IMR-90 (cell line): Measurements from ENCODE around the gene GNG8. TPM values are rescaled to one million over a fixed set of nuclear protein-coding genes. Genes with fewer than 3 reads are reported as not detected.

Source experiments
- ATAC-seq: fragments of 200-7000 bp; cut with Tn5 transposase; 2 replicates; pipeline ENCODE4 v1.9.1; 2020; ENCODE audit warnings: low read depth, mild to moderate bottlenecking, moderate library complexity
- BruUV-seq: library from RNA; stranded (reverse); fragments of 400-500 nt; replicated peaks from 2 replicates; lab custom pipeline; 2021; lab: Mats Ljungman, UMichigan
- CTCF ChIA-PET: fragments of 300-600 bp; formaldehyde crosslinking; extraction: SDS; loops from one replicate; lab custom pipeline; 2021; ENCODE audit warnings: antibody characterized with exemption; lab: Yijun Ruan, JAX
- POLR2A ChIA-PET: fragments of 300-600 bp; sonication (Branson Sonifier 250); formaldehyde crosslinking; loops from one replicate; lab custom pipeline; 2022; ENCODE audit warnings: antibody characterized with exemption; ENCODE audit not compliant: unreplicated experiment; lab: Charles Lee
- DNase-seq: peaks from one replicate; pipeline ENCODE4 v3.0.0; 2013
- H2AFZ ChIP-seq: replicated peaks from 2 replicates; pipeline ENCODE3; 2013; ENCODE audit warnings: low read length, mild to moderate bottlenecking; ENCODE audit not compliant: poor library complexity
- H2AK5ac ChIP-seq: 2 replicates; pipeline ENCODE4 v1.6.1; 2013; ENCODE audit warnings: low read depth, low read length, inconsistent platforms
- H2AK9ac ChIP-seq: replicated peaks from 2 replicates; pipeline ENCODE3; 2013; ENCODE audit warnings: mild to moderate bottlenecking, low read depth, low read length, moderate library complexity; ENCODE audit not compliant: poor library complexity
- H2BK120ac ChIP-seq: 2 replicates; pipeline ENCODE4 v1.6.1; 2013; ENCODE audit warnings: low read depth, low read length, inconsistent platforms
- H2BK15ac ChIP-seq: 3 replicates; pipeline ENCODE4 v1.6.1; 2013; ENCODE audit warnings: low read depth, low read length, inconsistent platforms
- H2BK20ac ChIP-seq: 2 replicates; pipeline ENCODE4 v1.6.1; 2013; ENCODE audit warnings: low read depth, mild to moderate bottlenecking, inconsistent platforms, low read length, moderate library complexity
- H2BK5ac ChIP-seq: 2 replicates; pipeline ENCODE4 v1.6.1; 2013; ENCODE audit warnings: mild to moderate bottlenecking, low read depth, low read length, inconsistent platforms; ENCODE audit not compliant: poor library complexity, severe bottlenecking
- H3K14ac ChIP-seq: replicated peaks from 2 replicates; pipeline ENCODE4 v1.6.1; 2013; ENCODE audit warnings: low read depth, low read length, inconsistent platforms
- H3K18ac ChIP-seq: 2 replicates; pipeline ENCODE4 v1.6.1; 2013; ENCODE audit warnings: low read depth, low read length, control low read depth
- H3K23ac ChIP-seq: 2 replicates; pipeline ENCODE4 v1.6.1; 2013; ENCODE audit warnings: low read depth, low read length, inconsistent platforms
- H3K27ac ChIP-seq: 2 replicates; pipeline ENCODE4 v1.5.1; 2013; ENCODE audit warnings: mild to moderate bottlenecking, control low read depth, low read length; ENCODE audit not compliant: insufficient read depth
- H3K27me3 ChIP-seq: 2 replicates; pipeline ENCODE4 v1.6.1; 2013; ENCODE audit warnings: low read length; ENCODE audit not compliant: control insufficient read depth, insufficient read depth
- H3K36me3 ChIP-seq: 2 replicates; pipeline ENCODE4 v1.6.1; 2013; ENCODE audit warnings: low read length, mixed read lengths; ENCODE audit not compliant: control insufficient read depth, insufficient read depth
- H3K4ac ChIP-seq: 2 replicates; pipeline ENCODE4 v1.6.1; 2013; ENCODE audit warnings: low read depth, low read length, inconsistent platforms
- H3K4me1 ChIP-seq: 2 replicates; pipeline ENCODE4 v1.6.1; 2013; ENCODE audit warnings: low read length, mixed read lengths; ENCODE audit not compliant: control insufficient read depth, insufficient read depth
- H3K4me2 ChIP-seq: 2 replicates; pipeline ENCODE4 v1.6.1; 2013; ENCODE audit warnings: low read depth, mild to moderate bottlenecking, control low read depth, low read length, moderate library complexity
- H3K4me3 ChIP-seq: 2 replicates; pipeline ENCODE4 v1.5.1; 2013; ENCODE audit warnings: low read depth, mild to moderate bottlenecking, control low read depth, low read length, moderate library complexity; ENCODE audit not compliant: insufficient read depth
- H3K56ac ChIP-seq: 2 replicates; pipeline ENCODE4 v1.6.1; 2013; ENCODE audit warnings: low read length, inconsistent platforms; ENCODE audit not compliant: insufficient read depth; ENCODE audit errors: extremely low read depth
- H3K79me1 ChIP-seq, 2 experiments: 2 replicates each; pipeline ENCODE4 v1.6.1; 2013; ENCODE audit warnings: low read length in 2 of 2, inconsistent platforms in 1 of 2, low read depth in 1 of 2
- H3K9ac ChIP-seq: 2 replicates; pipeline ENCODE4 v1.6.1; 2013; ENCODE audit warnings: low read depth, low read length, control low read depth
- H3K9me1 ChIP-seq: 2 replicates; pipeline ENCODE4 v1.6.1; 2013; ENCODE audit warnings: low read length, inconsistent platforms; ENCODE audit not compliant: insufficient read depth
- H3K9me3 ChIP-seq: 2 replicates; pipeline ENCODE4 v1.6.1; 2013; ENCODE audit warnings: low read length; ENCODE audit not compliant: control insufficient read depth, insufficient read depth
- H4K20me1 ChIP-seq: 2 replicates; pipeline ENCODE4 v1.6.1; 2013; ENCODE audit warnings: low read length, inconsistent platforms; ENCODE audit not compliant: insufficient read depth
- H4K5ac ChIP-seq: 2 replicates; pipeline ENCODE4 v1.6.1; 2013; ENCODE audit warnings: mild to moderate bottlenecking, low read depth, low read length, control low read depth
- H4K8ac ChIP-seq, 2 experiments: 2 replicates each; pipeline ENCODE4 v1.6.1; 2013; ENCODE audit warnings: low read depth in 2 of 2, low read length in 2 of 2, control low read depth in 1 of 2, inconsistent platforms in 1 of 2
- H4K91ac ChIP-seq: 2 replicates; pipeline ENCODE4 v1.6.1; 2013; ENCODE audit warnings: low read depth, low read length, inconsistent platforms; ENCODE audit not compliant: insufficient read depth
- BHLHE40 ChIP-seq: fragments of 150-350 bp; IDR thresholded peaks from 2 replicates; pipeline ENCODE4 v1.6.1; 2016; ENCODE audit warnings: mild to moderate bottlenecking, low read depth, low read length
- CEBPB ChIP-seq: IDR thresholded peaks from 2 replicates; pipeline ENCODE4 v1.6.1; 2012; ENCODE audit warnings: low read depth, low read length, improper control_type of control experiment
- CTCF ChIP-seq: conservative IDR thresholded peaks from 2 replicates; pipeline ENCODE4 v1.5.1; 2012; ENCODE audit warnings: mild to moderate bottlenecking, low read depth, low read length, improper control_type of control experiment
- ELK1 ChIP-seq: fragments of 150-350 bp; IDR thresholded peaks from 2 replicates; pipeline ENCODE4 v1.6.1; 2016; ENCODE audit warnings: low read depth, mild to moderate bottlenecking, low read length, moderate library complexity, borderline replicate concordance
- FOS ChIP-seq: fragments of 150-350 bp; IDR thresholded peaks from 2 replicates; pipeline ENCODE4 v1.6.1; 2016; ENCODE audit warnings: low read depth, low read length
- MAFK ChIP-seq: IDR thresholded peaks from 2 replicates; pipeline ENCODE4 v1.6.1; 2012; ENCODE audit warnings: low read depth, low read length, improper control_type of control experiment
- MAZ ChIP-seq: IDR thresholded peaks from 2 replicates; pipeline ENCODE4 v1.6.1; 2012; ENCODE audit warnings: low read depth, mild to moderate bottlenecking, low read length, improper control_type of control experiment, moderate library complexity, borderline replicate concordance
- MXI1 ChIP-seq: IDR thresholded peaks from 2 replicates; pipeline ENCODE4 v1.6.1; 2012; ENCODE audit warnings: low read depth, mild to moderate bottlenecking, low read length, moderate library complexity, borderline replicate concordance
- POLR2A ChIP-seq: IDR thresholded peaks from 2 replicates; pipeline ENCODE4 v1.6.1; 2012; ENCODE audit warnings: mild to moderate bottlenecking, low read depth, low read length
- RAD21 ChIP-seq: IDR thresholded peaks from 2 replicates; pipeline ENCODE4 v1.6.1; 2012; ENCODE audit warnings: low read length, improper control_type of control experiment
- RCOR1 ChIP-seq: IDR thresholded peaks from 2 replicates; pipeline ENCODE4 v1.6.1; 2012; ENCODE audit warnings: mild to moderate bottlenecking, low read length, improper control_type of control experiment; ENCODE audit not compliant: insufficient replicate concordance
- RFX5 ChIP-seq: IDR thresholded peaks from 2 replicates; pipeline ENCODE4 v1.8.0; 2012; ENCODE audit warnings: low read depth, mild to moderate bottlenecking, low read length, moderate library complexity
- WGBS, 2 experiments: methylation state at CpG; one replicate each; pipeline versions ENCODE4 v1.1.5 to v1.1.7; 2013; ENCODE audit warnings: missing lambda C conversion rate in 2 of 2; ENCODE audit not compliant: insufficient read length in 1 of 2; ENCODE audit errors: extremely low coverage in 2 of 2; 5-methylcytosine and 5-hydroxymethylcytosine counted together
- dilution Hi-C: fragments of 300-500 bp; cut with HindIII; formaldehyde crosslinking; loops from one replicate; pipeline ENCODE4 v1.14.3; 2018; ENCODE audit warnings: low sequenced_read_pairs; ENCODE audit not compliant: unreplicated experiment
- in situ Hi-C: fragments of 300-500 bp; cut with MboI; formaldehyde crosslinking; loops from 3 replicates; pipeline ENCODE4 v1.14.3; 2019; ENCODE audit warnings: low sequenced_read_pairs, inconsistent platforms, mixed read lengths
- intact Hi-C: fragments of 100-400 bp; cut with micrococcal nuclease; formaldehyde crosslinking; loops from 2 replicates; pipeline ENCODE4 v1.10.0; 2022
- polyA plus RNA-seq, 3 experiments: library from polyadenylated mRNA; depleted of rRNA; stranded (reverse); fragments of >200 nt; gene quantifications; 2 replicates each; pipeline ENCODE4 v1.2.3, GENCODE V29; 2012; ENCODE audit warnings: low replicate concordance in 1 of 3
- total RNA-seq: library from RNA; depleted of rRNA; stranded (reverse); fragments of >200 nt; gene quantifications from 2 replicates; pipeline ENCODE4 v1.2.3, GENCODE V29; 2012
- TF ChIP-seq, protein P1 (sequence below): fragments of 150-350 bp; IDR thresholded peaks from 2 replicates; pipeline ENCODE4 v1.6.1; 2017; ENCODE audit warnings: mild to moderate bottlenecking, antibody characterized with exemption, low read length, low read depth

Gene GNG8
- total and polyA plus RNA-seq, 2 of the 4 experiments (the other 2 are of a cell fraction) = not detected

DNA sequence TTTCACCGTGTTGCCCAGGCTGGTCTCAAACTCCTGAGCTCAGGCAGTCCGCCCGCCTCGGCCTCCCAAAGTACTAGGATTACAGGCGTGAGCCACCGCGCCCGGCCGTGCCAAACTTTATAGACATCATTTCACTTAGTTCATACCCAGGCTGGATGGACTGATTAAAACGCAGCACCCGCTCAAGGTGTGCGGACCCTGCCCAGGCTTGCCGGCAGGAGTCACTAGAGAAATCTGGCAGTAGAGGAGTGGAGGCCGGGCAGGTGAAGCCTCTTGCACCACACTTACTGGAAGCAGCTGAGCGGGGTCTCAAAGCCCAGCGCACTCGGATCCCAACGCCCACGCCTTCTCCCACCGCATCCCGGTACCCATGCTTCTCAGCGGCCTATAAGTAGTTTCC lies 22.5 kb downstream of the GNG8 start (continued):
- no peak for TF ChIP-seq FOS
- TF ChIP-seq MAZ = no peak
- TF ChIP-seq MAFK = no peak

DNA sequence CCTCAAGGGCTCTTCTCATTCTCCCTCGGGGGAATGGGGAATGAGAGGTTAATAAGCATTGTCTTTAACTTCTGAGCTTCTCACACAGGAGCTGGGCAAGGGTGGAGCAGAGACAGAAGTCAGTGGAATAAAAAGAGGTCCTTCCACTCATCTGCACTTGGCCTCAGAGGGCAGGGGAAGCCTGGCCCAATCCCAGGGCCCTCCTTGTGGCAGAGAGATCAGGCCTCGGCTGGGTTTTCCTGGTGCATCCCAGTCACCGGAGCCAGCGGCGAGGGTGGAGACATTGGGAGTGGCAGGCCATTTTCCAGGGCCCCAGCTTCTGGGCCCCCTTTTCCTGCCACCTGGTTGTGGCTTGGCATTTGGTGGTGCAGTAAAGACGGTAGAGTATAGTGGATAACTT lies 24.2 kb downstream of the GNG8 start:
- H2AK9ac ChIP-seq = no peak overlapping the region
- H3K4ac ChIP-seq = no peak overlapping the region
- ChIA-PET POLR2A (interaction anchor here (0.9 kb wide), 1 partner anchor 10 kb away, joined by 3 read pairs; no protein-coding TSS in a partner anchor), CTCF (interaction anchor here (1.9 kb wide), 1 partner anchor 50 kb away, joined by 11 read pairs; the partner anchor contains the start of gene DACT3)
- H3K56ac ChIP-seq = no peak overlapping the region
- no peaks in the 10 kb centered on the region for H3K27me3 ChIP-seq
- H2BK120ac ChIP-seq = no peak overlapping the region
- no peak overlapping the region for H3K14ac ChIP-seq
- no peaks in the 10 kb centered on the region for H3K9me3 ChIP-seq
- no peak overlapping the region for H3K9ac ChIP-seq
- no peak overlapping the region for H2AFZ ChIP-seq
- DNase-seq = no peak
- H4K8ac ChIP-seq = no peak overlapping the region
- H3K18ac ChIP-seq = no peak overlapping the region
- H3K79me1 ChIP-seq = peaks cover 0 to 28% of the 10 kb centered on the region in 2 experiments; a peak in 3 of 4 replicates
- H2BK5ac ChIP-seq = no peak overlapping the region
- no TSS peak for BruUV-seq
- peaks cover 23% of the 10 kb centered on the region for H4K20me1 ChIP-seq
- WGBS, 2 experiments = no CpG with 5 or more reads among the region's 6 CpGs
- no peak overlapping the region for H2BK15ac ChIP-seq
- H3K9me1 ChIP-seq = peaks cover 4% of the 10 kb centered on the region; the same call in 1 of the 2 replicates
- dilution Hi-C loops (no loop called here), in situ Hi-C loops (loop anchor here (5.0 kb wide), 1 partner anchor 51 kb away; the partner anchor contains the start of gene DACT3), intact Hi-C loops (loop anchor here (10.0 kb wide), 1 partner anchor 133 kb away; the partner anchor contains the start of genes FKRP and STRN4)
- no peak overlapping the region for H3K27ac ChIP-seq
- peaks cover 4% of the 10 kb centered on the region for H3K4me1 ChIP-seq
- no peak overlapping the region for H2AK5ac ChIP-seq
- H3K23ac ChIP-seq = no peak overlapping the region
- peaks cover 42% of the 10 kb centered on the region for H3K36me3 ChIP-seq
- no peak overlapping the region for H4K91ac ChIP-seq
- no peak overlapping the region for H3K4me3 ChIP-seq
- H3K4me2 ChIP-seq = no peak overlapping the region
- no peak for ATAC-seq
- H2BK20ac ChIP-seq = no peak overlapping the region
- no peak overlapping the region for H4K5ac ChIP-seq
- no peak for TF ChIP-seq RCOR1
- TF ChIP-seq RFX5 = no peak
- TF ChIP-seq MAZ = no peak
- TF ChIP-seq MXI1 = no peak
- TF ChIP-seq, protein P1, sequence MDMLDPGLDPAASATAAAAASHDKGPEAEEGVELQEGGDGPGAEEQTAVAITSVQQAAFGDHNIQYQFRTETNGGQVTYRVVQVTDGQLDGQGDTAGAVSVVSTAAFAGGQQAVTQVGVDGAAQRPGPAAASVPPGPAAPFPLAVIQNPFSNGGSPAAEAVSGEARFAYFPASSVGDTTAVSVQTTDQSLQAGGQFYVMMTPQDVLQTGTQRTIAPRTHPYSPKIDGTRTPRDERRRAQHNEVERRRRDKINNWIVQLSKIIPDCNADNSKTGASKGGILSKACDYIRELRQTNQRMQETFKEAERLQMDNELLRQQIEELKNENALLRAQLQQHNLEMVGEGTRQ = no peak
- TF ChIP-seq POLR2A = no peak
- no peak for TF ChIP-seq BHLHE40
- TF ChIP-seq ELK1 = no peak
- TF ChIP-seq CTCF = no peak
- no peak for TF ChIP-seq CEBPB
- no peak for TF ChIP-seq RAD21
- no peak for TF ChIP-seq MAFK
- no peak for TF ChIP-seq FOS
